ENCODE measurements around the gene DTNBP1.

Gene DTNBP1

DNA sequence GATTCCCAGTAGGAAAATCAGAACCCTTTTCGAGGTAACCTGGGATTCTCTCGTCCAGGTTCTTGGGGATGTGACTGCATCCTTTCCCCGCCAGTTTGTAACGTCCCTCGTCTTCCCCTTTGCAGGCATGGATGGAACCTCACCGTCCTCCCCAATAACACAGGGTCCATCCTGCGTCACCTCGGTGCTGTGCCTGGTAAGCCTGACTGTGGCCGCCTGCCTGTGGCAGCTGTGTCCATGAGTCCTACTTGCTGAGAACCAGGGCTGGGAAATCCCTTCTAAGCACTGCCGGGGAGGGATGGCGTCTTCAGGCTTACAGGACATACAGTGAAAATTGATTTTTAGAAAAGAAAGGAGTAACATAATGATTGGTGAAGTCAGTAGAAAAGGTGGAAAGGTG, 155.6 kb downstream of the DTNBP1 start:
- H3K4me1 ChIP-seq (ENCODE audit: control insufficient read depth, insufficient read depth, low read length) = peaks cover 31% of the 10 kb centered on the region
- no peak overlapping the region for H3K9ac ChIP-seq (ENCODE audit: low read length in 2 of 2)
- no peaks in the 10 kb centered on the region for H3K9me3 ChIP-seq (ENCODE audit: control insufficient read depth in 2 of 2, low read length in 2 of 2)
- H3K36me3 ChIP-seq (ENCODE audit: control insufficient read depth in 2 of 2, insufficient read depth in 2 of 2, low read length in 2 of 2) = peaks cover 14 to 27% of the 10 kb centered on the region in 2 donors
- no peak overlapping the region for H3K4me3 ChIP-seq (ENCODE audit: low read length in 2 of 2)
- no peaks in the 10 kb centered on the region for H3K27me3 ChIP-seq (ENCODE audit: control insufficient read depth in 1 of 2, insufficient read depth in 2 of 2, low read length in 2 of 2)
- no peak overlapping the region for H3K27ac ChIP-seq (ENCODE audit: low read length)

DNA sequence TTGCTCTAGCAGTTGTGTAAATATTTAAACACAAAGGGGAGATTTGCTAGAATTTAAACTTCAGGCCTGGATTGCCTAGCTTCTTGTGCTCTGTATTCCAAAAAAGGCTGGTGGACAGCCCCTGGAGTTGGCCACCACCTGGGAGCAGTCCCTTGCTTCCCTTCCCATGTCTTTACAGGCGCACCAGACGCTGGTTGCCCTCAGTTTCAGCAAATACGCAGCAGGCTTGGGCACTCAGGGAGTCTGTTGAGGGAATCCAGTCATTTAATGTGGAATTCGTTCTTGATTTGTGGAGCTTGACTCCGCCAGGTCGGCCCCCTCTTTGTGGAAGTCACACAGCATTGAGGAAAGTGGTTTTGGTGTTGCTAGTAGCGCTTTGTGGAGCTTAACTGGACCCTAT, 156.8 kb downstream of the DTNBP1 start:
- H3K27me3 ChIP-seq (ENCODE audit: control insufficient read depth in 1 of 2, insufficient read depth in 2 of 2, low read length in 2 of 2) = no peaks in the 10 kb centered on the region
- H3K9ac ChIP-seq (ENCODE audit: low read length in 2 of 2) = no peak overlapping the region
- peaks cover 10 to 22% of the 10 kb centered on the region in 2 donors for H3K36me3 ChIP-seq (ENCODE audit: control insufficient read depth in 2 of 2, insufficient read depth in 2 of 2, low read length in 2 of 2)
- no peak overlapping the region for H3K4me3 ChIP-seq (ENCODE audit: low read length in 2 of 2)
- peaks cover 38% of the 10 kb centered on the region for H3K4me1 ChIP-seq (ENCODE audit: control insufficient read depth, insufficient read depth, low read length)
- no peak overlapping the region for H3K27ac ChIP-seq (ENCODE audit: low read length)
- H3K9me3 ChIP-seq (ENCODE audit: control insufficient read depth in 2 of 2, low read length in 2 of 2) = no peaks in the 10 kb centered on the region

DNA sequence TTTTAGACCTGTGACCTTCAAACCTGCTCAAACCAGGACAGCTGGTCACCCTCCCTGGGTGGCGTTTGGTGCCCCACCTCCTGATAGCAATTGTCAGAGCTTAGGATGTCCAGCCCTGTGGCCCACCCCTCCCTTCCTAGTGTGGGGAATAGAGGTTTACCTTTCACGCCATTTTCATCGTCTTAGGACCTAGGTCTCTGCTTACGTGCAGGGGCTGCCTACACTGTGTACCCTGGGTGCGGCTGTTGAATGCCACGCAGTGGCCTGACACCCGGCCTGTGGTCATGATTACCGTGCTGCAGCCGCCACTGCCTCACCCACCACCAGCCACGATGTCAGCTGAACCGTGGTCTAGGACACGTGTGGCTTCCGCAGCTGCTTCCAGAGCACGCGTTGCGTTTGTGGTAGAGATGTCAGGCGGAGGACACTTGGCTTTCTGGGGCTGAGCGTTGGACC, 157.3 kb downstream of the DTNBP1 start:
- peak overlapping the region; percentile 79 for H3K27ac ChIP-seq (ENCODE audit: low read length)
- H3K4me3 ChIP-seq (ENCODE audit: low read length in 2 of 2) = peak overlapping the region; percentile 9 to 71
- peaks cover 10 to 25% of the 10 kb centered on the region in 2 donors for H3K36me3 ChIP-seq (ENCODE audit: control insufficient read depth in 2 of 2, insufficient read depth in 2 of 2, low read length in 2 of 2)
- H3K9me3 ChIP-seq (ENCODE audit: control insufficient read depth in 2 of 2, low read length in 2 of 2) = no peaks in the 10 kb centered on the region
- H3K4me1 ChIP-seq (ENCODE audit: control insufficient read depth, insufficient read depth, low read length) = peaks cover 38% of the 10 kb centered on the region
- peak overlapping the region; percentile 47 to 68 for H3K9ac ChIP-seq (ENCODE audit: low read length in 2 of 2)
- no peaks in the 10 kb centered on the region for H3K27me3 ChIP-seq (ENCODE audit: control insufficient read depth in 1 of 2, insufficient read depth in 2 of 2, low read length in 2 of 2)

DNA sequence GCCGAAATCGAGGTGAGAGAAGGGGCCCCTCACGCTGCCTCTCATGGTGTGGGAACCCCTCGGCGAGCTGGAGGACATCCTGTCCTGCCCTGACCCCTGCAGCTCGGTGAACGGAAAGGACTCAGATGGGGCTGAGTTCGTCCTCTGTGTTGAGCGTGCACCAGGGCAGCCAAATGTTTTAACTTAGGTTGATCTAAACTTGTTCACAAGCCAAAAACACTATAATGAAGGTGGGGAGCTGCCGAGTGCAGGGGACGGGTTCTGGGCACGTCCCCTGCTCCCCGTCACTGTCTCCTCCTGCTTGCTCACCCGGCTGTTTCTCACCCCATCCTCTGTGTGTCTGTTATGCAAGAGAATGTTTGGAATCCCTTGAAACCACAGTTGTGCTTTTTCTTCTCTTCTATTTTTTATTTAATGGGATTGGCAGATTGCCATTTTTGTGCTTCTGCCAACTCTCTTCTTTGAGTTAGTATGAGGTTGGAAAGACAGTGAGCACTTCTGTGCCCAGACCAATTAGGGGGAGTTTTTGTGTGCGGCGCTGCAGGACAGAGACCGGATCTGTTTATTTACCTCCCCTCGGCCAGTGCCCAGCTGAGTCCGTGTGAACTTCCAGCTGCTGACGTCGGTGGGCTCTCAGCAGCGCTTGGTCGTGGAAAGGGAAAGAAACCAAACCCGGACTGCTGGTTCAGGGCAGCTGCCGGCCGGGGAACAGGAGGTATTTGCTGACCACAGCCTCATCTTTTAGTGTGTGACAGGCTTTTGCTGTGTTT, 158.1 kb downstream of the DTNBP1 start:
- Histone ChIP-seq H3K4me1 (ENCODE audit: control insufficient read depth, insufficient read depth, low read length) (peaks cover 38% of the 10 kb centered on the region), H3K9ac (ENCODE audit: low read length in 2 of 2) (peak overlapping the region; percentile 47 to 68), H3K36me3 (ENCODE audit: control insufficient read depth in 2 of 2, insufficient read depth in 2 of 2, low read length in 2 of 2) (peaks cover 10 to 25% of the 10 kb centered on the region in 2 donors), H3K4me3 (ENCODE audit: low read length in 2 of 2) (peak overlapping the region; percentile 9 to 71), H3K27me3 (ENCODE audit: control insufficient read depth in 1 of 2, insufficient read depth in 2 of 2, low read length in 2 of 2) (no peaks in the 10 kb centered on the region), H3K9me3 (ENCODE audit: control insufficient read depth in 2 of 2, low read length in 2 of 2) (no peaks in the 10 kb centered on the region), H3K27ac (ENCODE audit: low read length) (peak overlapping the region; percentile 79)

DNA sequence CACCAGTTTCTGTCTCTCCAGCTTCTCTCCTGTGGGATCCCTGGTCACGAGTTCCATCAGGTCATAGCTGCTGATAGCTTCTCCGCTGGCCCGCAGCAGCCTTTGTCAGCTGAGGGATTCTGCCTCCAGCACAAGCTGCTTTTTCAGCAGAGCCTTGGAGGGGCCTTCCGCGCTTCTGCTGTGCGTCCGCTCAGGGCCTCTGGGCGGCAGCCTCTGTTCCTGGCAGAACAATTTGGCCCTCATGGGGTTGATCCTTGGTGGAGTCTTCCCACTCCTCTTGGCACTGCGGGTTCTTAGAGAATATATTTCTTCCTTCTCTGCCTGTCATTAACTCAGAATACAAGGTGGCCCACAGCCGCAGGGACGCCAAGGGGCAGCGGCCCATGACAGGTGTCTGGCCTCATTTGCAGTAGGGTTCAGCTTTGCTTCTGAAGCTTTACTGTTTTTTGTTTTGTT, 158.8 kb downstream of the DTNBP1 start:
- Histone ChIP-seq H3K27me3 (ENCODE audit: control insufficient read depth in 1 of 2, insufficient read depth in 2 of 2, low read length in 2 of 2) (no peaks in the 10 kb centered on the region), H3K9me3 (ENCODE audit: control insufficient read depth in 2 of 2, low read length in 2 of 2) (no peaks in the 10 kb centered on the region), H3K4me1 (ENCODE audit: control insufficient read depth, insufficient read depth, low read length) (peaks cover 38% of the 10 kb centered on the region), H3K4me3 (ENCODE audit: low read length in 2 of 2) (peak overlapping the region; percentile 9 to 71), H3K9ac (ENCODE audit: low read length in 2 of 2) (peak overlapping the region in 1 of 2 donors; percentile 51), H3K36me3 (ENCODE audit: control insufficient read depth in 2 of 2, insufficient read depth in 2 of 2, low read length in 2 of 2) (peaks cover 10 to 23% of the 10 kb centered on the region in 2 donors), H3K27ac (ENCODE audit: low read length) (peak overlapping the region; percentile 79)

DNA sequence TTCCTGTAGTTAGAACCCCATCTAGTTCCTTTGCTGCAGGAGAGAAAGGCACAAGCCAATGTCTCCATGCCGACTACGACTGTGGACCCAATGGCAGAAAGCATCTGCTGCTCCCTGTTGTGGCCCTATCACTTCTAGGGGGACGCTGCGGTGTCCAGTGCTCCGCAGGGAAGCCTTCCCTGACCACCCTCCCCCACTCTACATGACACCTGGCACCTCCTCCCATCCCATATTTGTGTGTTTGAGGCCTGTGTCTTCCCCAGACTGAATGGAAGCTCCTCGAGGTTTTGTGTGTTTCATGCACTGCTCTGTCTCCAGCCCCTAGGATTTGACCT, 159.5 kb downstream of the DTNBP1 start:
- Histone ChIP-seq H3K4me1 (ENCODE audit: control insufficient read depth, insufficient read depth, low read length) (peaks cover 41% of the 10 kb centered on the region), H3K27me3 (ENCODE audit: control insufficient read depth in 1 of 2, insufficient read depth in 2 of 2, low read length in 2 of 2) (no peaks in the 10 kb centered on the region), H3K36me3 (ENCODE audit: control insufficient read depth in 2 of 2, insufficient read depth in 2 of 2, low read length in 2 of 2) (peaks cover 3 to 18% of the 10 kb centered on the region in 2 donors), H3K9ac (ENCODE audit: low read length in 2 of 2) (no peak overlapping the region), H3K9me3 (ENCODE audit: control insufficient read depth in 2 of 2, low read length in 2 of 2) (no peaks in the 10 kb centered on the region), H3K4me3 (ENCODE audit: low read length in 2 of 2) (no peak overlapping the region), H3K27ac (ENCODE audit: low read length) (no peak overlapping the region)

DNA sequence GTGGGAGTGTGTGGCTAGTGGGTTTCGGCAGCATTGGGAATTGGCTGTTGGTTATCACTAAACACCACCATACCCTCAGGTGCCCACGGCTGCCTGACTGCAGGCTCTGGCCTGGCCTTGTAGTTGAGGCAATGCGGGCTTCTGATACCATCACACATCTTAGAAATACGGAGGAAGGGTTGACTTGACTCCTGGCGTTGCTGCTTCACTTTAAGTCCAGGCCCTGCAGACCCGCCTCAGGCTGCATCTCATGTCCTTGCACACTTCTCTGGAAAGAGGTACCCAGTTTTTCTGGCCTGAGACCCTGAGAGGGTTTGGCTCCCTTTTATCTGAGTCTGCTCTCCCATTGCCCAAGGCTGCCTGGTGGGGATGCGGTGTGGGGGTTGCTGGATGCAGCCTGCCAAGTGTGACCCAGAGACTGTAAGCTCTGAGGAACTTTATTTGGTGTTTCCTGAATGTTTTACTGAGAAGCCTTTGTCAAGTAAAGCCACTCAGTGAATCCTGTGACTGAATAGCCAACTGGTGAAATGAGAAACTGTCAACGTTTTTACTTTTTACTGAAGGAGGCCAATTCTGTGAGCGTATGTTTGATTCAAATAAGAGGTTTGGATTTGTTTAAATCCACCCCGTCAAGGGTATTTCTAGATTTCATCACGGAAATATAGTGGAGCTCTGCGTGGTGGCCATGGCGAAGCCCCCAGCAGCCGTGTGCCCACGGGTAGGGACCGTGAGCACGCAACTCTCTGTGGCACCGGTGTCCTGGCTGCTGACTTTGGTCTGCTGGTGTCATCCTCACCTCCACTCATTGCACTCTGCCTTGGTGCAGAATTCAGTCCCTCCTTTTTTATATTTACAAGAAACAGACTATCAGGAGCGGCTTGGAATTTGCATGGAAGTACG, 160.1 kb downstream of the DTNBP1 start:
- no peak overlapping the region for H3K9ac ChIP-seq (ENCODE audit: low read length in 2 of 2)
- peak overlapping the region; percentile 18 for H3K27ac ChIP-seq (ENCODE audit: low read length)
- peaks cover 41% of the 10 kb centered on the region for H3K4me1 ChIP-seq (ENCODE audit: control insufficient read depth, insufficient read depth, low read length)

DNA sequence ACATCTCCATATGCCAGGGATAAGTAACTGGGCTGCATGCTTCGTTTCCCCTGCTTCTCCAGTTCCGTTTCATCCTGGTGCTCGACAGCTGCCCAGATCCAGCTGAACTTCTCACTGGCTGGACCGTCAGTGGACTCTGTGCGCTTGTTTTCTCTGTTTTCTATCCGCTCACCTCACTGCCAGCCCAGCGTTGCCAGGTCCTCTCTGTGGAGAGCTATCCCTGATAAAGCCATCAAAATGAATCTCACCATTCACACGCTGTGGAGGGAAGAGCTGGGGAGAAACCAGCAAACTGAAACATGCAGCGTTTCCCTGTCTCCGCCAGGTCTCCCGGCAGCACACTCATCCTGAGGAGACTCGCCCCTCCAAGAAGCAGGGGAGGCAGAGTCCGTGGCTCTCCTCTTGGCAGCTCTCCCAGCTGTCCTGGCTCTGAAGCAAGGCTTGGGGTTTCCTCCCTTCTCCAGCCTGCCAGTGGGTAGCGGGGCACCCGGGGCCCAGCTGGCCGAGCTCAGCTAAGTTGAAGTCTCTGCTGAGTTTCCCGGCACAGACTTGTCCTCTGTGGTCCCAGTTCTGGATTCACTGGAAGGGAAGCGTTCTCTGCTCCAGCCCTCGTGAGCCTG, 160.9 kb downstream of the DTNBP1 start:
- Histone ChIP-seq H3K9me3 (ENCODE audit: control insufficient read depth in 2 of 2, low read length in 2 of 2) (no peaks in the 10 kb centered on the region), H3K27ac (ENCODE audit: low read length) (peak overlapping the region; percentile 18), H3K27me3 (ENCODE audit: control insufficient read depth in 1 of 2, insufficient read depth in 2 of 2, low read length in 2 of 2) (no peaks in the 10 kb centered on the region), H3K36me3 (ENCODE audit: control insufficient read depth in 2 of 2, insufficient read depth in 2 of 2, low read length in 2 of 2) (peaks cover 3 to 12% of the 10 kb centered on the region in 2 donors), H3K9ac (ENCODE audit: low read length in 2 of 2) (no peak overlapping the region), H3K4me3 (ENCODE audit: low read length in 2 of 2) (peak overlapping the region in 1 of 2 donors; percentile 44), H3K4me1 (ENCODE audit: control insufficient read depth, insufficient read depth, low read length) (peaks cover 41% of the 10 kb centered on the region)

More for the DNA sequence above, 160.1 kb downstream of the DTNBP1 start:
- peak overlapping the region in 1 of 2 donors; percentile 44 for H3K4me3 ChIP-seq (ENCODE audit: low read length in 2 of 2)
- H3K27me3 ChIP-seq (ENCODE audit: control insufficient read depth in 1 of 2, insufficient read depth in 2 of 2, low read length in 2 of 2) = no peaks in the 10 kb centered on the region
- H3K9me3 ChIP-seq (ENCODE audit: control insufficient read depth in 2 of 2, low read length in 2 of 2) = no peaks in the 10 kb centered on the region
- H3K36me3 ChIP-seq (ENCODE audit: control insufficient read depth in 2 of 2, insufficient read depth in 2 of 2, low read length in 2 of 2) = peaks cover 3 to 16% of the 10 kb centered on the region in 2 donors

DNA sequence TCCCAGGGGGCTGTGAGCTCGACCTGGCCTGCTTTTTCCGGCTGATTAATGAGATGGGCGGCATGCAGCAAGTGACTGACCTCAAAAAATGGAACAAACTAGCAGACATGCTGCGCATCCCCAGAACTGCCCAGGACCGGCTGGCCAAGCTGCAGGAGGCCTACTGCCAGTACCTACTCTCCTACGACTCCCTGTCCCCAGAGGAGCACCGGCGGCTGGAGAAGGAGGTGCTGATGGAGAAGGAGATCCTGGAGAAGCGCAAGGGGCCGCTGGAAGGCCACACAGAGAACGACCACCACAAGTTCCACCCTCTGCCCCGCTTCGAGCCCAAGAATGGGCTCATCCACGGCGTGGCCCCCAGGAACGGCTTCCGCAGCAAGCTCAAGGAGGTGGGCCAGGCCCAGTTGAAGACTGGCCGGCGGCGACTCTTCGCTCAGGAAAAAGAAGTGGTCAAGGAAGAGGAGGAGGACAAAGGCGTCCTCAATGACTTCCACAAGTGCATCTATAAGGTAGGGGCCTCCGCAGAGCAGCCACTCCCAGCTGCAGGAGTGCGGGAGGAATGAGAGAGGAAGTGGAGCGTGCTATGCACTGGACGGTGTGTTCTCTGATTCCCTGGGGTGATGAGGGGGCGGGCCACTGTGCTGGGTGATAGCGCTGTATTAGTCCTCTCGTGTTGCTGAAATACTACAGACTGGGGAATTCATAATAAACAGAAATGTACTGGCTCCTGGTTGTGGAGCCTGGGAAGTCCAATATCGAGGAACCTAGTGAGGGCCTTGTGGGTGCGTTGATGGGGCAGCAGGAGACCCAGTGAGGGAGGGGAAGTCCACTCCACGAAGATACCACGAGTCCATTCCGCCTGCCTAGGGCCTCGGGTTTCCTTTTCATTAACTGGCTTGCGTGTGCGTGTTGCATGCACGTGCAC, 161.7 kb downstream of the DTNBP1 start:
- no peaks in the 10 kb centered on the region for H3K9me3 ChIP-seq (ENCODE audit: control insufficient read depth in 2 of 2, low read length in 2 of 2)
- H3K27ac ChIP-seq (ENCODE audit: low read length) = peak overlapping the region; percentile 18
- H3K4me1 ChIP-seq (ENCODE audit: control insufficient read depth, insufficient read depth, low read length) = peaks cover 40% of the 10 kb centered on the region
- peaks cover 7 to 10% of the 10 kb centered on the region in 2 donors for H3K36me3 ChIP-seq (ENCODE audit: control insufficient read depth in 2 of 2, insufficient read depth in 2 of 2, low read length in 2 of 2)
- H3K27me3 ChIP-seq (ENCODE audit: control insufficient read depth in 1 of 2, insufficient read depth in 2 of 2, low read length in 2 of 2) = no peaks in the 10 kb centered on the region
- no peak overlapping the region for H3K4me3 ChIP-seq (ENCODE audit: low read length in 2 of 2)
- no peak overlapping the region for H3K9ac ChIP-seq (ENCODE audit: low read length in 2 of 2)

Measured in stomach smooth muscle (tissue), 2 donors.